Fibroblast of lung (primary cell): ENCODE results near the gene UBE3C. TPM values are rescaled to one million over a fixed set of nuclear protein-coding genes. Genes with fewer than 3 reads are reported as not detected.

Source experiments
- DNase-seq, 2 donors: peaks; one replicate each; pipeline versions ENCODE4 v3.0.0 to v3.0.0-alpha.2; 2010; ENCODE audit warnings: low read depth in 2 of 2
- H2AFZ ChIP-seq: 2 replicates; pipeline ENCODE4 v1.5.1; 2012; ENCODE audit warnings: low read length, control low read depth, inconsistent platforms
- H3K27ac ChIP-seq: 2 replicates; pipeline ENCODE4 v1.5.1; 2011; ENCODE audit warnings: low read length, control low read depth; ENCODE audit not compliant: insufficient read depth
- H3K27me3 ChIP-seq: 2 replicates; pipeline ENCODE4 v1.5.1; 2011; ENCODE audit warnings: mild to moderate bottlenecking, low read length; ENCODE audit not compliant: control insufficient read depth, insufficient read depth
- H3K36me3 ChIP-seq: 2 replicates; pipeline ENCODE4 v1.5.1; 2011; ENCODE audit warnings: low read length; ENCODE audit not compliant: control insufficient read depth, insufficient read depth
- H3K4me1 ChIP-seq: 2 replicates; pipeline ENCODE4 v1.5.1; 2011; ENCODE audit warnings: low read length; ENCODE audit not compliant: control insufficient read depth, insufficient read depth; ENCODE audit errors: extremely low read depth
- H3K4me2 ChIP-seq: 2 replicates; pipeline ENCODE4 v1.5.1; 2011; ENCODE audit warnings: low read length, control low read depth; ENCODE audit not compliant: insufficient read depth; ENCODE audit errors: extremely low read depth
- H3K4me3 ChIP-seq, 4 experiments: fragments of 200-600 bp in 1 of 4; sonication (generic) in 1 of 4; replicated peaks in 1 of 4; 2 replicates each; pipeline ENCODE4 v1.5.1; 2011 to 2016; ENCODE audit warnings: low read length in 4 of 4, low read depth in 3 of 4, mild to moderate bottlenecking in 3 of 4, control low read depth in 2 of 4, inconsistent platforms in 1 of 4, mixed read lengths in 1 of 4; ENCODE audit not compliant: insufficient read depth in 1 of 4; ENCODE audit errors: control extremely low read depth in 1 of 4
- H3K79me2 ChIP-seq: 2 replicates; pipeline ENCODE4 v1.5.1; 2012; ENCODE audit warnings: mild to moderate bottlenecking, low read length, inconsistent platforms; ENCODE audit not compliant: control insufficient read depth, insufficient read depth
- H3K9ac ChIP-seq: 2 replicates; pipeline ENCODE4 v1.5.1; 2011; ENCODE audit warnings: mild to moderate bottlenecking, low read length, control low read depth; ENCODE audit not compliant: insufficient read depth
- H3K9me3 ChIP-seq: 2 replicates; pipeline ENCODE4 v1.5.1; 2012; ENCODE audit warnings: low read depth, low read length; ENCODE audit not compliant: control insufficient read depth, insufficient read depth
- H4K20me1 ChIP-seq: 2 replicates; pipeline ENCODE4 v1.5.1; 2011; ENCODE audit warnings: low read length; ENCODE audit not compliant: control insufficient read depth, insufficient read depth; ENCODE audit errors: extremely low read depth
- EZH2 ChIP-seq: IDR thresholded peaks from 2 replicates; pipeline ENCODE4 v1.5.1; 2012; ENCODE audit warnings: low read length, control low read depth, mild to moderate bottlenecking; ENCODE audit errors: missing control alignments
- polyA plus RNA-seq, 2 donors: library from polyadenylated mRNA; depleted of rRNA in 1 of 2; stranded (reverse) in 1 of 2; unstranded in 1 of 2; fragments of >200 nt; gene quantifications; 2 replicates each; pipeline ENCODE4 v1.2.1, GENCODE V29; 2011 to 2012; ENCODE audit warnings: missing spikeins in 1 of 2
- total RNA-seq: library from RNA; depleted of rRNA; stranded (reverse); fragments of >200 nt; gene quantifications from 2 replicates; pipeline ENCODE4 v1.2.1, GENCODE V29; 2014
- TF ChIP-seq, protein P1 (sequence below), 2 donors: IDR thresholded peaks in 1 of 2; conservative IDR thresholded peaks in 1 of 2; 1 replicate in 1 of 2; 2 replicates in 1 of 2; pipeline ENCODE4 v1.5.1; 2011 to 2012; ENCODE audit warnings: low read length in 2 of 2, control low read depth in 1 of 2, inconsistent platforms in 1 of 2, low read depth in 1 of 2, mild to moderate bottlenecking in 1 of 2

UBE3C gene
- total and polyA plus RNA-seq, 2 donors (not counting 1 experiment from before 2014, with no cell fraction given), result 76.2 to 91.0 TPM

DNA sequence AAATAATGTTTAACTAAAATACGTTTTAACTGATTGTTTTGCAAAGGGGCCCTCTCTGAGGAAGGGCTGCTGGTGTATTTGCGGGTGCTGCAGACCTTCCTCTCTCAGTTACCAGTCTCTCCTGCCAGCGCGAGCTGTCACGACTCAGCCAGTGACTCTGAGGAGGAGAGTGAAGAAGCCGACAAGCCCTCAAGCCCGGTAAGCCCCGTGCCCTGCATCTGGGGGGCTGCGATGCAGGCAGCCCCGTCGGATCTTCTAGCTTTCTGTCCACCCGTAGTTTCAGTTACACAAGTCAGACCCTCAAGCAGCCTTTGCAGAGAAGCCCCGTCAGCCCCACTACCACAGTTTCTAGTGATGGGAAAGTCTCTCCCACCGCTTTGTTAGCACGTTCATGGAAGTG lies 45.1 kb downstream of the UBE3C start:
- no peak overlapping the region for H3K27ac ChIP-seq
- no peaks in the 10 kb centered on the region for H3K9me3 ChIP-seq
- H3K4me2 ChIP-seq, result no peak overlapping the region
- H3K36me3 ChIP-seq, result peaks cover 18% of the 10 kb centered on the region
- no peaks in the 10 kb centered on the region for H3K79me2 ChIP-seq
- no peaks in the 10 kb centered on the region for H4K20me1 ChIP-seq
- H3K9ac ChIP-seq, result no peak overlapping the region
- H3K4me1 ChIP-seq, result no peaks in the 10 kb centered on the region
- no peak for TF ChIP-seq EZH2
- TF ChIP-seq, protein P1, sequence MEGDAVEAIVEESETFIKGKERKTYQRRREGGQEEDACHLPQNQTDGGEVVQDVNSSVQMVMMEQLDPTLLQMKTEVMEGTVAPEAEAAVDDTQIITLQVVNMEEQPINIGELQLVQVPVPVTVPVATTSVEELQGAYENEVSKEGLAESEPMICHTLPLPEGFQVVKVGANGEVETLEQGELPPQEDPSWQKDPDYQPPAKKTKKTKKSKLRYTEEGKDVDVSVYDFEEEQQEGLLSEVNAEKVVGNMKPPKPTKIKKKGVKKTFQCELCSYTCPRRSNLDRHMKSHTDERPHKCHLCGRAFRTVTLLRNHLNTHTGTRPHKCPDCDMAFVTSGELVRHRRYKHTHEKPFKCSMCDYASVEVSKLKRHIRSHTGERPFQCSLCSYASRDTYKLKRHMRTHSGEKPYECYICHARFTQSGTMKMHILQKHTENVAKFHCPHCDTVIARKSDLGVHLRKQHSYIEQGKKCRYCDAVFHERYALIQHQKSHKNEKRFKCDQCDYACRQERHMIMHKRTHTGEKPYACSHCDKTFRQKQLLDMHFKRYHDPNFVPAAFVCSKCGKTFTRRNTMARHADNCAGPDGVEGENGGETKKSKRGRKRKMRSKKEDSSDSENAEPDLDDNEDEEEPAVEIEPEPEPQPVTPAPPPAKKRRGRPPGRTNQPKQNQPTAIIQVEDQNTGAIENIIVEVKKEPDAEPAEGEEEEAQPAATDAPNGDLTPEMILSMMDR (conservative IDR thresholded peaks at IDR 0.05 in 1 of 2, IDR thresholded peaks at IDR 0.05 in 1 of 2; ENCODE audit: low read depth in 1 of 2, low read length in 2 of 2), result no peak
- no peak for DNase-seq
- no peaks in the 10 kb centered on the region for H3K27me3 ChIP-seq
- no peak overlapping the region for H3K4me3 ChIP-seq
- H2AFZ ChIP-seq, result no peak overlapping the region

DNA sequence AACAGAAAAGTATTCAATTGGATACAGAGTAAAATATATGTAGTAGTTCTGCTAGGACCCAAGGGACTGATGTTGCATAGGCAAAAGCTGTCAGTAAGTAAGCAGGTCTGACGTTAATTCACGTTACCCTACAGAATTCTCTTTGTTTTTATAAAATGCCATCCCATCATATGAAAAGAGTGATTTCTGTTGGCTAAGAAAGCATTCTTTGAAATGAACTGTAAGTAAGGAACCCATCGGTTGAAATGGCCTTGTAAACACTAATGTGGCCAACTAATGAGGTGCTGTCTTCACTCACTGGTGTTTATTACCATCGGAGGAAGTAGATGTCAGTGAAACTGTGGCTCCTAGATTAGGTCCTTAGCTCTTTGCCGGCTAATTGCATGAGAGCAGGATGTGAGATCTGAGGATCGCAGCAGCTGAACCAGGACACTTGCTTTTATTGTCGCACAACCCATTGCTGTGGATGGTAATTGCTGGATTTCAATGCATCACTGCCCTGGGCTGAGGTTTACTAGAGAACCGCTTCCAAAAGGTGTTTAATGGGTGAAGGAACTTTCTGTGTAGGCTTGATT lies 49.5 kb downstream of the UBE3C start:
- H3K27ac ChIP-seq, result no peak overlapping the region
- no peak overlapping the region for H2AFZ ChIP-seq
- H3K9me3 ChIP-seq, result no peaks in the 10 kb centered on the region
- no peaks in the 10 kb centered on the region for H3K79me2 ChIP-seq
- H4K20me1 ChIP-seq, result no peaks in the 10 kb centered on the region
- H3K27me3 ChIP-seq, result no peaks in the 10 kb centered on the region
- TF ChIP-seq EZH2, result no peak
- TF ChIP-seq, protein P1 (conservative IDR thresholded peaks at IDR 0.05 in 1 of 2, IDR thresholded peaks at IDR 0.05 in 1 of 2; ENCODE audit: low read depth in 1 of 2, low read length in 2 of 2), result no peak
- H3K4me1 ChIP-seq, result no peaks in the 10 kb centered on the region
- no peak for DNase-seq
- no peak overlapping the region for H3K4me3 ChIP-seq
- peaks cover 11% of the 10 kb centered on the region for H3K36me3 ChIP-seq
- H3K4me2 ChIP-seq, result no peak overlapping the region
- no peak overlapping the region for H3K9ac ChIP-seq

DNA sequence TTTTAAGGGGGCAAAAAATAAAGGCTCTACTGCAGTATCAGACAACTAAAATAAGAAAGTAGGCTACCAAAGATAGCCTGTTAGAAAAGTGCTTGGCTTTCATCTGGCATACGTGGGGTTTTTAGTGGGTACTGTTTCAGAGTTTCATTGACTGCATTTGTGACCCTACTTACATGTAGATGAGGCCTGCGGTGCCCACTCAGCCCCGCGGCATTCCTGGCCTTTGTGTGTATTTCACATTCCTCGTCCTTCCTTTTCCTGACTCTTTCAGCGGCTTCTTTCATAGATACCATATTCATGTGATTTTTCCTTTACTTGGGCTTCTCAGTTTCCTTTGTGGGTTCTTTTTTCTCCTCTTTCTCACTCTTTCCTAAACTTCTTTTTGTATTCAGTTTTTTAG lies 50.7 kb downstream of the UBE3C start:
- Histone ChIP-seq H3K79me2 (no peaks in the 10 kb centered on the region), H3K27ac (no peak overlapping the region), H3K9ac (no peak overlapping the region), H3K9me3 (no peaks in the 10 kb centered on the region), H3K36me3 (peaks cover 7% of the 10 kb centered on the region), H4K20me1 (no peaks in the 10 kb centered on the region), H3K27me3 (no peaks in the 10 kb centered on the region), H3K4me3 (no peak overlapping the region), H2AFZ (no peak overlapping the region), H3K4me1 (no peaks in the 10 kb centered on the region), H3K4me2 (no peak overlapping the region)
- no peak for DNase-seq
- no peak for TF ChIP-seq EZH2
- TF ChIP-seq, protein P1 (conservative IDR thresholded peaks at IDR 0.05 in 1 of 2, IDR thresholded peaks at IDR 0.05 in 1 of 2; ENCODE audit: low read depth in 1 of 2, low read length in 2 of 2), result no peak
